ENCODE results near the gene ADCY6. TPM values are rescaled to one million over a fixed set of nuclear protein-coding genes. Genes with fewer than 3 reads are reported as not detected.

ADCY6 gene
- total RNA-seq, 1 donor from 2014 or later: 71.9 TPM

- Mint-ChIP-seq H3K4me1 (ENCODE audit: unreplicated experiment) (peaks cover 47% of the 10 kb centered on the region), H3K27ac (ENCODE audit: unreplicated experiment) (peak overlapping the region; percentile 91), H3K4me3 (ENCODE audit: unreplicated experiment) (no peak overlapping the region)
These were observed 22.7 kb upstream of the ADCY6 start for GRCh38 chr12:48811437-48812090.

GRCh38 chr12:48810903-48811431, 22.1 kb upstream of the ADCY6 start:
- H3K36me3 Mint-ChIP-seq (ENCODE audit: unreplicated experiment): no peaks in the 10 kb centered on the region
- H3K9me3 Mint-ChIP-seq (ENCODE audit: unreplicated experiment): no peaks in the 10 kb centered on the region
- no peaks in the 10 kb centered on the region for H3K27me3 Mint-ChIP-seq (ENCODE audit: unreplicated experiment)
- H3K4me1 Mint-ChIP-seq (ENCODE audit: unreplicated experiment): peaks cover 41% of the 10 kb centered on the region
- no peak for DNase-seq (ENCODE audit: extremely low spot score, unreplicated experiment)
- TF ChIP-seq, protein P1, sequence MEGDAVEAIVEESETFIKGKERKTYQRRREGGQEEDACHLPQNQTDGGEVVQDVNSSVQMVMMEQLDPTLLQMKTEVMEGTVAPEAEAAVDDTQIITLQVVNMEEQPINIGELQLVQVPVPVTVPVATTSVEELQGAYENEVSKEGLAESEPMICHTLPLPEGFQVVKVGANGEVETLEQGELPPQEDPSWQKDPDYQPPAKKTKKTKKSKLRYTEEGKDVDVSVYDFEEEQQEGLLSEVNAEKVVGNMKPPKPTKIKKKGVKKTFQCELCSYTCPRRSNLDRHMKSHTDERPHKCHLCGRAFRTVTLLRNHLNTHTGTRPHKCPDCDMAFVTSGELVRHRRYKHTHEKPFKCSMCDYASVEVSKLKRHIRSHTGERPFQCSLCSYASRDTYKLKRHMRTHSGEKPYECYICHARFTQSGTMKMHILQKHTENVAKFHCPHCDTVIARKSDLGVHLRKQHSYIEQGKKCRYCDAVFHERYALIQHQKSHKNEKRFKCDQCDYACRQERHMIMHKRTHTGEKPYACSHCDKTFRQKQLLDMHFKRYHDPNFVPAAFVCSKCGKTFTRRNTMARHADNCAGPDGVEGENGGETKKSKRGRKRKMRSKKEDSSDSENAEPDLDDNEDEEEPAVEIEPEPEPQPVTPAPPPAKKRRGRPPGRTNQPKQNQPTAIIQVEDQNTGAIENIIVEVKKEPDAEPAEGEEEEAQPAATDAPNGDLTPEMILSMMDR (IDR thresholded peaks at IDR 0.05): no peak
- peak overlapping the region; percentile 91 for H3K27ac Mint-ChIP-seq (ENCODE audit: unreplicated experiment)
- no peak overlapping the region for H3K4me3 Mint-ChIP-seq (ENCODE audit: unreplicated experiment)

More at GRCh38 chr12:48811437-48812090, 22.7 kb upstream of the ADCY6 start:
- H3K27me3 Mint-ChIP-seq (ENCODE audit: unreplicated experiment): no peaks in the 10 kb centered on the region
- no peaks in the 10 kb centered on the region for H3K9me3 Mint-ChIP-seq (ENCODE audit: unreplicated experiment)
- no peaks in the 10 kb centered on the region for H3K36me3 Mint-ChIP-seq (ENCODE audit: unreplicated experiment)
- TF ChIP-seq, protein P1 (IDR thresholded peaks at IDR 0.05): no peak
- no peak for DNase-seq (ENCODE audit: extremely low spot score, unreplicated experiment)

DNA sequence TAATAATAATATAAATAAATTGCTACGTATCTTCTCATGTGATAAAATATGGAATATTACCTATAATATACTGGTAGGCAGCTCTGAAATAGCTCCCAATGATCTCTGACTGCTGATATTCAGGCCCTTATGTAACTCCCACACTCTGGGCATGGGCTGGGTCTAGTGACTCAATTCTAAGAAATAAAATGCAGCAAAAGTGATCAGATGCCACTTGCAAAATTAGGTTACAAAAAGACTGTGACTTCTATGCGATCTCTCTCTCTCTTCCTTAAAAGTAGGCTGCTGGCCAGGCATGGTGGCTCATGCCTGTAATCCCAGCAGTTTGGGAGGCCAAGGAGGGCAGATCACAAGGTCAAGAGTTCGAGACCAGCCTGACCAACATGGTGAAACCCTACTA, 19.1 kb upstream of the ADCY6 start:
- Mint-ChIP-seq H3K27me3 (ENCODE audit: unreplicated experiment) (no peaks in the 10 kb centered on the region), H3K4me3 (ENCODE audit: unreplicated experiment) (no peak overlapping the region), H3K36me3 (ENCODE audit: unreplicated experiment) (no peaks in the 10 kb centered on the region), H3K27ac (ENCODE audit: unreplicated experiment) (no peak overlapping the region), H3K9me3 (ENCODE audit: unreplicated experiment) (no peaks in the 10 kb centered on the region), H3K4me1 (ENCODE audit: unreplicated experiment) (peaks cover 29% of the 10 kb centered on the region)
- no peak for DNase-seq (ENCODE audit: extremely low spot score, unreplicated experiment)
- TF ChIP-seq, protein P1 (IDR thresholded peaks at IDR 0.05): no peak

- H3K27me3 Mint-ChIP-seq (ENCODE audit: unreplicated experiment): peaks cover 4% of the 10 kb centered on the region
- no peak overlapping the region for H3K27ac Mint-ChIP-seq (ENCODE audit: unreplicated experiment)
- no peak for DNase-seq (ENCODE audit: extremely low spot score, unreplicated experiment)
- no peaks in the 10 kb centered on the region for H3K9me3 Mint-ChIP-seq (ENCODE audit: unreplicated experiment)
- no peaks in the 10 kb centered on the region for H3K36me3 Mint-ChIP-seq (ENCODE audit: unreplicated experiment)
- TF ChIP-seq, protein P1 (IDR thresholded peaks at IDR 0.05): no peak
- peaks cover 2% of the 10 kb centered on the region for H3K4me1 Mint-ChIP-seq (ENCODE audit: unreplicated experiment)
- no peak overlapping the region for H3K4me3 Mint-ChIP-seq (ENCODE audit: unreplicated experiment)
These were observed 14.8 kb upstream of the ADCY6 start for GRCh38 chr12:48803675-48804074.

DNA sequence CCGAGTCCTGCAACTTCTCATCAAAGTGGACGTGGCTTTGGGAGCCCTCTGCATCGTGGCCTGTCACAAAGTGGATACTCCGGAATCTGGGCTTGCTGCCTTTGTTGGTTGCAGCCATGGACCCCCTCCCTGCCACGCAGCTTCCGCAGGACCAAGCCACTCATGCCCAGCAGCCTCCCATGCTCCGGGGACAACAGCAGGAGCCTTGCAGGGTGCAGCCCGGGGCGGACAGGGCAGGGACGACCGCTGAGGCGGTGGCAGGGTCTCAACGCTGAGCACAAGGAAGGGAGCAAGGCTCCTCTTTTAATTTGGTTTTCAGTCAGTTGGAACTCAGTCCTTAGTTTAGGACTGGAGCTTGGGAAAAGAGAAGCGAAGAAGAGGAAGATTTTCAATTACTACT, 12.1 kb upstream of the ADCY6 start:
- no peaks in the 10 kb centered on the region for H3K36me3 Mint-ChIP-seq (ENCODE audit: unreplicated experiment)
- H3K4me1 Mint-ChIP-seq (ENCODE audit: unreplicated experiment): peaks cover 2% of the 10 kb centered on the region
- no peak for DNase-seq (ENCODE audit: extremely low spot score, unreplicated experiment)
- no peaks in the 10 kb centered on the region for H3K9me3 Mint-ChIP-seq (ENCODE audit: unreplicated experiment)
- TF ChIP-seq, protein P1 (IDR thresholded peaks at IDR 0.05): no peak
- H3K27ac Mint-ChIP-seq (ENCODE audit: unreplicated experiment): no peak overlapping the region
- H3K4me3 Mint-ChIP-seq (ENCODE audit: unreplicated experiment): no peak overlapping the region
- peaks cover 4% of the 10 kb centered on the region for H3K27me3 Mint-ChIP-seq (ENCODE audit: unreplicated experiment)
